Activated CD4-positive, alpha-beta T cell treated with anti-CD3 and anti-CD28 coated beads, Interleukin-2, amount 50 U/mL, for 16 hours (primary cell): Measurements from ENCODE around the gene MAN1C1.
"Not testable (repeated sequence)": the region's sequence is repeated elsewhere in the genome, so short reads cannot be mapped to it uniquely, and the experiment has no call there.

Source experiments
- DNase-seq: peaks from one replicate; pipeline ENCODE4 v3.0.0-alpha.2; 2020

MAN1C1 gene

DNA sequence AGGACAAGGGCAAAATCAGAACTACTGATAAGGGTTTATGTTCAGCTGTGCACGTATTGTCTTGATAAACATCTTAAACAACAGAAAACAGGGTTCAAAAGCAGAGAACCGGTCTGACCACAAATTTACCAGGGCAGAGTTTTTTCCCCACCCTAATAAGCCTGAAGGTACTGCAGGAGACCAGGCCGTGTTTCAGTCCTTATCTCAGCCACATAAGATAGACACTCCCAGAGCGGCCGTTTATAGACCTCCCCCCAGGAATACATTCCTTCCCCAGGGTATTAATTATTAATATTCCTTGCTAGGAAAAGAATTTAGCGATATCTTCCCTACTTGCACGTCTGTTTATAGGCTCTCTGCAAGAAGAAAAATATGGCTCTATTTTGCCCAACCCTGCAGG lies 19.6 kb downstream of the MAN1C1 start:
- not testable (repeated sequence) for DNase-seq

DNA sequence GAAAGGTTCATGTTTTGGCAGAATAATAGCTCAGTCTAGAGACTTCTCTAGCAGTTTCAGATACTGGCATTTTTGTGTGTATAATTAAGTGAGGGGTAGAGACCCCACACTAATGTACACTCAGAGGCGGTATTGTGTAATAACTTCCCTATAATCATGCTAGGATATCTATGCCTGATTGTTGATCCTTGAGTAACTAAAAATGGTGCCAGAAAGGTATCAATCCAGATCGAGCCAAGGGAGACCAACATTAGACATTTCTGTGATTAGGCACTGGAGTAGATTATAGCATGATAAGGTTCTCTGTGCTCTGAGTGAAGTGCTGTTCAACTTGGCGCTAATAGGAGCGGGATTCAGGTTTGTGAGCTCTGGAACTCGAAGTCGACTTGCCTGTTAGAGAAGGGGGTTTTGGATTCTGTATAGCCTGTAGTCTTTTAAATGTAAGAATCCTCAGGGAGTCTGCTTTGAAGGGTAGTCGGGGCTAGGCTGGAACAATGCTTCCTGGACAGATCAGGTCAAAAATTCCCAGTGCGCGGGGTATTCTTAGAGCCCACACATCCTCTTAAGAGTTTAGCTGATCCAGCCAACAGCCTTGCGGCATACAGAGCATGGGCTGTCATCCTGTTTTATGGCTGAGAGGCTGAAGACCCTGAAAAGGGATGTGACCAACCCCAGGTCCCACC lies 24.2 kb downstream of the MAN1C1 start:
- no peak for DNase-seq

DNA sequence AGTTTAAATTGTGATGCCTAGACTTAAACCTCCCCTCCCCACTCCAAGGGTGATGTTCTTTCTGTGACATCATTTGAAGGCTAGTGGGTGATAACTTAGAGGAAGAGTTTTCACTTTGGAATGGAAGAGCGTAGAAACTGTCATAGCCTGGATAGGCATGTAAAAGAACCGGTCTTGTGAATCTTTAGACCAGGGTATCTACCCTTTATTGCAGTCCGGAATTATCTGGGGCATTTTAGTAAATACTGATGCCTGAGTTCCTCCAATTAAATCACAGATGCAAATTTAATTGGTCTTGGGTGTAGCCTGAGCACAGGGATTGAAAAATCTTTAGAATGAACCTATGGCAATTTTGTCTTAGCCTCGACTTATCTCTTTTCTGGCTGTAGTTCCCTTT lies 24.7 kb downstream of the MAN1C1 start:
- DNase-seq = no peak

DNA sequence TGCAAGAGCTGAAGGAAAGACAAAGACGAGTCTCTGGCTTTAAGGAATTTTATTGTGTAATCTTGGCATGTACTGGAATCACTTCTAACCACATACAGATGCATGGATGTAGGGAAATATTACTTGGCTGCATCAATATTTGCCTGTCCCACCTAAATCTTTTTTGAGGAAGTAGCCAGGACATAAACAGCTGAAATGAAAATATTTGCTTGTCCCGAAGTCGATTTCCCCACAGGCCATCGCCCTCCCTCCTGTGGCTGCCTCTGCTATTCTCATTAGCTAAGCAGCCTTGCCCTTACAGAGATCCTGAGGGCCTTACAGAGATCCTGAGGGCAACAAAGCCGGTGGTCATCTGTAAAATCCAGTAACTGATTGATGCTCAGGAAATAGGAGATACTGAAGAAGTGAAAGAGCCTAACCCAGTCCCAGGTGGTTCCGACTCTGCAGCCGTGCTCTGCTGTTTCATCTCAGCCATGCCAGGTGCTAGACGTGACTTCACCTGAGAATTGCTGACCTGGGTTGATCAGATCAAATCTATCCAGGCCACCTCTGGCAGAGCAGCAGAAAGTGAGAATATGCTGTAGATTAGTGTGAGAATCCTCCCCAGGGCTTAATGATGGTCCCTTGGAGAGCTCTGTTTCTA lies 25.5 kb downstream of the MAN1C1 start:
- DNase-seq = no peak

DNA sequence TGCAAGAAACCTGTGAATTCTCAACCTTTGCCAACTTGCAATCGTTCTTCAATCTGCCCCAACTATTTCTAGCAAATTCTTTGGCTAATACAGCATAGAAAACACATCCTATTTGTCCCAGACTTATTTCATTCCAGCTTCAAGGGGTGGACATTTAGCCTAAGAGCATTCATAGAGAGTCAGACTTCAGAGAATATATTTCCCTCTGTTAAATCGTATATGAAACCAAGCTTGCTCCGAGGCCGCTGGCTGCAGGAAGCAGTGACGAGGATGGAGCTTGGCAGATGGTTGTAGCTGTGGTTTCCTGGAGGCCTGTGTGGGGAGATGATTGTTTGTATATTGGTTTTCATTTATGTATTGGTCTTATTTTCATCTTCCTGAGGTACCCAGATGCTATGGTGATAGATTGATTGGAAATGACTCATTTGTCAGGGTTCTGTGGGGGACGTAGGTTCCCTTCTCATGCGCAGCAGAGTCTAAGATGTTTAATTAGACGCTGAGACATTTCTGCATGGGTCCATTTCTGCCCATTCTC lies 26.1 kb downstream of the MAN1C1 start:
- peak; percentile 85 for DNase-seq

DNA sequence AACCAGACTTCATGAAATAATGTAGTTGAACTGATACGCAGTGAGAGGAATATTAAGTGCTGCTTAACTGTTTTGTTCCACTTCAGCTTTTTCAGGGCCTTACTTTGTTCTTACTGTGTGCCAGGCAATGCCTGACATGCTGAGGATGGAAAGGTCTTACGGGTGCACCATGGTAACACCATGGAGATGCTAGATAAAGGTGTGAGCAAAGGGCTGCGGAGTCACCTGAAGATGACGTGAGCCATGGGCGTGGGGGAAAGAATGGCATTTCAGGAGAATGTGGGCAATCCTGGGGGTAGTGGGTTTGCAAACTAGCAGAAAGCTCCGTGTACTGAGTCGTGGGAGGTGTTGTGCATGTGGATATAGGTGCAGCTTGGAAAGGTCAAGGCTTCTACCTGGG lies 27.3 kb downstream of the MAN1C1 start:
- DNase-seq = no peak

DNA sequence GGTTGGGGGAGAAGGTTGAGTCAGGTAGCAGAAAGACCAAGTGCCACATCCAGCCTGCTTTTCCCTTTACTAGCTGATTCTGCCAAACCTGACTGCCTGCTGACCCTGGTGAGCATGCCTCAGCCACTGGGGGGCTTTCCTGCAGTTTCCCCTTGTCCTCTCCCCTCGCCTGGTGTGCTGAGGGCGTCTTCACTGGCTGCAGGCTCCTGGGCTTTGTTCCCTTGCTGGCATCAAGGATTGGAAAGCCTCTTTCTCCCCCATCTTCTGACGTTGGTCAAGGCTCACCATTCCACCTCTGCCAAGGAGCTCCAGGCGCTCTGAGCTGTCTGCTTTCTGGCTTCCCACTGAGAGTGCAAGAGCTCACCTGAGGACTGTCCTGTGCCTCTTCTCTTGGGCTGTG lies 28.4 kb downstream of the MAN1C1 start:
- no peak for DNase-seq

DNA sequence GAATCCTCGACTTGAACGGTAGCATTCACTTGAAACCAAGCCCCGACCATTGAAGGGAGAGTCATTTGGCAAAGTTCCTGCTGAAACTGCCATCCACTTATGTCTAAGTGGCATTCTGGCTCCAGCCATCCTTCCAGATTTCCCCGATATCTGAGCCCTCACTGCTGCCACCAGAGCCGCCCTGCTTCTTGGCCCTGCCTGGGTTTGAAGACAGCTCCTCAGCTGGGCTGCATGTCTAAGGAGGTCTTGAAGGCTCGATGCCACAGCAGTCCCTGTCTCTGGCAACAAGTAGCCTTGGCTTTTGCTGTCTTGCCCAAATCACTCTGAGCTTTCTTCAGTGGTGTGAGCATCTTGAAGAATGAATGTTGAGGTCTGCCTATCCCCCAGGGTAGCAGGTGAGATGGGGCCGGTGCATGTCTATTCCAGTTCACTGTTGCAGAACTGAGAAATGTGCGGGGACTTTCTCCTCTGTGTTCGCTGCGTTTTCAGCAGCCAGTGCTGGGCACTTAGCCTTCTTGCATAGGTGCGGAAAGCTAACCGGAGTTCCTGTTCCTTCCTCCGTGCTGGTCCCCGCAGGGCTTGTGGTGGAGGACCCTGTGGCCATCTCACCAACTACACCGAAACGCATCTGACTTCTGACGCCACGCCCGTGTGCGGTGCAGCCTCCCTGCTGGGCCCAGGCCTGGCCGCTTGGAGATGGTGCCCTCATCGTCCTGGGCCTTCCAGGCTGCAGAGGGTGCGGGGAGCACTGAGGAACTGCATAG lies 29.2 kb downstream of the MAN1C1 start:
- no peak for DNase-seq

DNA sequence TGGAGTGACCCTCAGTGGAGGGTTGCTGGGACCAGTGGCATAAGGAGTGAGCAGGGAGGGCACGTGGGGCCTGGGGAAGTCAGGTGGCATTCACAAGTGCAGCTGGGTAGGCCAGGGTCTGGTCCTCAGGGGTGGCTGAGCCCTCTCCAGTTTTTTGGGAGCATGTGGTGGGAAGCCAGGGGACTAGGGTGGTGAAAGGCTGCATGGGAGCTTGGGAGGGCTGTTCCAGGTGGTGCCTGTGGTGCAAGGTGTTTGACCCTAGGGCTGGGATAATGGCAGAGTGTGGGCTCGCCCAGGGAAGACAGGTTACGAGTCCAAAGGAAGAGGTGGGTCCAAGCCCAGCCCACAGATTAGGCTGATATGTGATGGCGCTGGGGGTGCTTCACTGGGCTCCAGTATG lies 30.5 kb downstream of the MAN1C1 start:
- DNase-seq = no peak

DNA sequence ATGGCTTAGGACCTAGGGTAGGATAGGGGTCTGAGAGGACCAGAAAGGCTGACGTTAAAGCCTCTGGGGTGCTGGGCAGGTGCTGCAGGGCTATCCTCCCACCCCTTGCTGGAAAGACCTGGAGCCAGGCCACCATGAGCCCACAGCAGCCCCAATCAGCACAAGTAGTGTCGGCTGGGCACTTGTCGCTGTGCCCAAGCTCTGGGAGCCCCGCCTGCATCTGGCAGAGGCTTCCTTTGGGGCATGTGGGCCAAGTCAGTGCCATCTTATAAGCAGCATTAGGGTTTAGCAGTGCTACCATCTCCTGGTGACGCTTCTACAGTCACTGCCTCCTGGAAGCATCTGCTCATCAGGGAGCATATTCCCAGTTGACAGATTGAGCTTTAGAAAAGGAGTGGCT lies 31.3 kb downstream of the MAN1C1 start:
- no peak for DNase-seq

DNA sequence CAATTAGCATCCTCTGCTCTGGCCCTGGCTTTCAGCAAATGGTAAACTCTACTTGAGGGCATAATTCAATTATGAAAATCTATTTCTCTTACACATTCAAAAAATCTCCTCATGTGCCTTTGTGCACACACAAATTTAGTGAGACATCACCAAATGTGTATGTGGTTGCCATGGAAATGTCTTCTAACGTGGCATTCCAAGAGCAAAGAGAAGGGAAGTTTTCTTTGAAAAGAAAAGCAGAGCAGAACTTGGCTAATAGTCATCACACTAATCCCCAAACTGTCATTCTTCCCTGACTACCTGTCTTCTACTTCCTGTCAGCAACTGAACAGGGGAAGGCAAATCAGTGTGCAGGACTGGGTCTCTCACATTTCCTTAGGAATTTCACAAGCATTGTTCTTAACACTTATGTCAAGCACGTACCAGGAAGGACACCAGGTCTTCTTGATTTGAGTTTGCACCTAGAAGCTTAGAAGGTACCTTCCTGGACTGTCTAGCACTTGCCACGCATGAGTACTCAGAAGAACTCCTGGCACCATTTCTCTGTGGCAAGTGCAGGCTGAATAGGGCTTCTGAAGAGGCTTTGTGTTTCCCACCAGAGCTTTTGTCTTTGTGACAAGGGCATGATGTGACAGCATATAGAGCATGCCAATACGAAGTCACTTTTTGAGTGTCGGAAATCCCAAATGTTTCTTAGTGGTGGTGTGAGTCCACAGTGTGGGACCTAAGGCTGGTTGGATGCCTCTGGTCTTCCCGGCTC lies 32.3 kb downstream of the MAN1C1 start:
- DNase-seq = no peak

DNA sequence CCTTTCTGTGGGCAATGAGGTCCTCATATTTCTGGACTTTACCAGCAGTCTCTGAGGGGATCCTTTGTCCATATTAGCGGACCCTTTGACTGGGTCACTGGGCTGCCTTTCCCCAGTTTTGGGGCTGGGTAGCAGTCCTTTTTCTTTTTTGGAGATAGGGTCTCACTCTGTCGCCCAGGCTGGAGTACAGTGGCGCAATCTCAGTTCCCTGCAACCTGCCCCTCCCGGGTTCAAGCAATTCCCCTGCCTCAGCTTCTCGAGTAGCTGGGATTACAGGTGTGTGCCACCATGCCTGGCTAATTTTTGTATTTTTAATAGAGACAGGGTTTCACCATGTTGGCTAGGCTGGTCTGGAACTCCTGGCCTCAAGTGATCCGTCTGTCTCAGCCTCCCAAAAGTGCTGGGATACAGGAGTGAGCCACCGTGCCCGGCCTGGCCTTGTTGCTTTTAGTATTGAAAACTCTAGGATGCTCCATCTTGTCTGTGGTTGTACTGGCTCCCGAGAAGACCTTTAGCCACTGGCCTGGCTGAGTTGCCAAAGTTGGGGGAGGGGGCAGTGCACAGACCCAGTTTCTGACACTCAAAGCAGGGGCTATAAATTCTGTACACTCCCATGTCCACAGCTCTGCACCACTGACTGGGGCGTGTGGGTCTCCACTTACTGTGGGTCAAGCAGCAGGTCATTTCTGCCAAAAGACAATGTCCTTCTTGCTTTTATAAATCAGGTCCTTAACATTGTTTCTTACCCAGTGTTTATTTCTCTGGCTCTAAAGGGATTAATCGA lies 33.1 kb downstream of the MAN1C1 start:
- no peak for DNase-seq

DNA sequence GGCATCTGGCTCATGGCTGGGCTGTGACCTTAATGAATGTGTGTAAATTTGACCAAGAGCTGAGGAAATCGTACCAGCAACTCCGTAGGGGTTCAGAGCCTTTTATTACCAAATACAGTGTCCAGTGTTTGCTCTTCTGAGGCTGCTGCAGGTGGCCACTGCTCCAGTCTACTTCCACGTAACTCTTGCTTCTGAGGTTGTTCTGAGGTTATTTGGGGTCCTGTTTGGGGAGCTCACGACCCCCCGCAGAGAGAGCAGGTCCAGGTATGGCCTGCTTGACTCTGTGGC lies 33.6 kb downstream of the MAN1C1 start:
- no peak for DNase-seq

DNA sequence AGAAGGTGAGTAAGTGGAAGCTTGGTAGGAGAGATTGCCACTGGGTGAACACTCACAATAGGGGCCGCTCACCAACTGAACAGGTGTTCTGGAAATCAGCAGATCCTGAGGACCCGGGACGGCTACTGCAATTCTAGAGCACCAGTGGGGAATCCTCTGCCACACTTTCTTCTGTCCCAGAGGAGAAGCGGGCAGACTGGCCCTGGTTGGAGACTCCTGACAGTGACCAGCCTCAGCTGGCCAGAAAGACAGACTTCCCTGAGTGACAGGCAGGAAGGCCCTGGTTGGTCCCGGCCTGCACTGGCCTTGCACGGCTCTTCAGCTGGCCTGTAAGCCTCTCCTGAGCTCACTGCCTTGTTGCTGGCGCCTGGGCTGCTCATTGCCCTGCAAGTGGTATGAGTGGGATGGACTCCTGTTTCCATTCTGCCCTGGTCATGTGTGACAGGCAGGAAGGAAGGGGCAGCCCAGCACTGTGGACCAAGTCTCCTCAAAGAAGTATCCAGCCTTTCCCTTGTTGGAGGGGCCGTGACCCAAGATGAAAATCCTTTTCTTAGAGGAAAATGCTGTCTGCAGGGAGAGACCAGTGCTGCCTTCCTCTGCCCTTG lies 34.5 kb downstream of the MAN1C1 start:
- no peak for DNase-seq

DNA sequence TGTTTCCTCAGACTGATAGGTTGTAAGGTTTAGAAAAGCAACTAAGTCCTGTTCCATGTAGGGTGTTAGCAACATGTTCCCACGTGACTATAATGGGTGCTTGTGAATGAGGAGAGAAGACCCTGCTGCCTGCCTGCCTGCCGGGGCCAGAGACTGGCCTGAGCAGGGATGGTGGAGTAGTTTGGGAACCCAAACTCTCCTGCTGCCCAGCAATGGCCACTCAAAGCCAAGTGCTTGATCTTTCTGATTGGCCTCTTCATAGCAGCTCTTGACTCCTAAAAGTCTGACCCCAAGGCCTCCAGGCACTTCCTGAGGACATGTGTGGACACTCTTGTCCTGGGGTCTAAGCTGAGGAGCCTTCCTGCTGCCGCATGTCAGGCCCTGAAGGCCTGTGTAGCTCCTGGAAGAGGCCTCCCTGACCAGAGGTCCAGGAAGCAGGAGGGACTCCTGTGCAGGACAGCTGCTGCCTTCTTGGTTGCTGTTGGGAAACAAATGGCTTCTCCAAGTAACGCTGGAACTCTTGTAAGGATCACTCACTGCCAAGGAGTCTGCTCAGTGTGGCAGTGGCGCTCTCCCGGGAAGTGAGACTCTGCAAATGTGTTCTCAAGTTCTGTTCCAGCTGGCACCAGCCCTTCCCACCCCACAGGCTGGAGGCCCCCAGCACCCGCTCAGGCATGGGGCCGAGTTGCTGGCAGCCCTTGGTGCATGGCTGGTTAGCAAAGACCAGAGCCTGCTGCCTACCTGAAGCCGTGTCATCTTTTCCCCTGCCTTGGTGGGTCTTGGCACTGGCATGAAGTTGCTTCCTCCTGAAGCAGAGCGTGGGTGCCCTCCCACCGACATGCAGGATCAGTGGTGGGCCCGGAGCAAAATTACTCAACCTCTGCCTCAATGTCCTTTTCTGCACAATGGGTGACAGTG lies 35.5 kb downstream of the MAN1C1 start:
- no peak for DNase-seq

DNA sequence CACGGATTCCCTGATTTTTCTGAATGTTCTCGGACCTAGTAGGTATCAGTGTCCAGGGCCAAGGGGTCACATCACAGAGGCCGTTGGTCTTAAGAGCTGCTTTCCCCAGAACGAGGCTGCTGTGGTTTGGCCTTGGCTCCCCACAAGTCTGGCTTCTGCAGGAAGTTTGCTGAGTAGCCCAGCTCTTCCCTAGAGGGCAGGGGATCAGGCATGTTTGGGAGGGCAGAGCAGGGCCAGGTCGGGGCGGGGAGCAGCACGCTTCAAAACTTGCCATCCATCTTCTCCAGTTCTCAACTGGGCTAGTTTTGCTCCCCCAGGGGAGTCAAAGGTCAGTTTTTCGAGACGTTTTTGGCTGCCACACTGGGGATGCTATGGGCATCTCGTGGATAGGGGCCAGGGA lies 37.0 kb downstream of the MAN1C1 start:
- DNase-seq = no peak

DNA sequence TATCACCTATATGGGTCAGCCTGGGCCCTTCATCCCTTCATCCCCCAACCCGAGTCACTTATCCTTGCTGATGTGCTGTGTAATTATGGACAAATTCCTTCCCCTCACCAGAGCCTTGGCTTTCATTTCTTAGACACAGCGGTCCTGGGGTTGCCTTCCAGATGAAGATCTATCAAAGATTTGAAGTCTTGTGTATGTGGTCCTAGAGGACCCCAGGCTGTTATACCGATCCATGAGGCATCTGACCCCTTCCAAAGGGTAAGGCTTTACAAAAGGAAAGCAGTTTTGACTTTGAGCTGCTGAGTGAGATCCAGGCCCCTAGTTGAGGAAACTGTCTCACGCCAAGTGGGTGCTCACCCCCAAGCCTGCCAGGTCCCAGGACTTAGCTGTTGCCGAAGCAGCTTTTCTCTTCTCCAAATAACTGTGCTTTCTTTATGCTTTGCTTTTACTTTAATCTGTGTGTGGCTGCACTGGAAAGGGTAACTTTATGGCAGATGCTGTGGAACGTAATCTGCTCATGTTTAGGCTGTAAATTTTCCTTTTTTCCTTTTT lies 37.6 kb downstream of the MAN1C1 start:
- no peak for DNase-seq

DNA sequence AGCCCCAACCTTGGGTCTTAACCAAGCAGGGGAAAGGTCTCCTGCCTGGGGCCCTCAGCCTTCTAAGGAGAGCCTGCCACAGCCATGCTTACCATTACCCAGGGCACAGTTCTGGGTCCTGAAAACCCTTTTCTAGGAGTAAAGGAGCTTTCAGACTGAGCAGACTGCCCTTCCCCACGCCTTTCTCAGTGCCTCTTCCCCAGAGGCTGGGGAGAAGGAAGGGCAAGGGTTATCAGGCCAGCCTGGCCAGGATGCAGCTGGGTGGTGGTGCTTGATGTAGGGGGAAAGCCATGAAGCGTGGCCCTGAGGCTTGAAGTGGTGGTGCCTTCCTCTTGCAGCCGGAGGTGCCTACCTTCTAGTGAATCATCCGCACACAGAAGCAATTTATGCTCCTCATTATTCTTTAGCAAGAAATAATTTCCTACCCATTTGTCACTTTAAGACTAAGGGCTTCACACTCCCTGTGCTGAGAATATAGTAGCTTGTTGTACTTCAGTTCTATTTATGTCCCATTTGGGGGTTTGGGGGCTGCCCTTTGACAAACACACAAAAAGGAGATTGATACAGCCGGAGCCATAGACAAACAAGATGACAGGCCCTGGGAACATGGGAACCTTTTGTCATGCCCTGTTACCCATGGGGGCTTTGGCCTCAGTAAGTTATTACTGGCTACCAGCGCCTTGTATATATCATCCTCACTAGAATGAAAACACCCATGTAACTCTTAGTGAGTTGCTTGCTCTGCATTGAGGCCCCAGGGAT lies 40.7 kb downstream of the MAN1C1 start:
- DNase-seq = no peak

DNA sequence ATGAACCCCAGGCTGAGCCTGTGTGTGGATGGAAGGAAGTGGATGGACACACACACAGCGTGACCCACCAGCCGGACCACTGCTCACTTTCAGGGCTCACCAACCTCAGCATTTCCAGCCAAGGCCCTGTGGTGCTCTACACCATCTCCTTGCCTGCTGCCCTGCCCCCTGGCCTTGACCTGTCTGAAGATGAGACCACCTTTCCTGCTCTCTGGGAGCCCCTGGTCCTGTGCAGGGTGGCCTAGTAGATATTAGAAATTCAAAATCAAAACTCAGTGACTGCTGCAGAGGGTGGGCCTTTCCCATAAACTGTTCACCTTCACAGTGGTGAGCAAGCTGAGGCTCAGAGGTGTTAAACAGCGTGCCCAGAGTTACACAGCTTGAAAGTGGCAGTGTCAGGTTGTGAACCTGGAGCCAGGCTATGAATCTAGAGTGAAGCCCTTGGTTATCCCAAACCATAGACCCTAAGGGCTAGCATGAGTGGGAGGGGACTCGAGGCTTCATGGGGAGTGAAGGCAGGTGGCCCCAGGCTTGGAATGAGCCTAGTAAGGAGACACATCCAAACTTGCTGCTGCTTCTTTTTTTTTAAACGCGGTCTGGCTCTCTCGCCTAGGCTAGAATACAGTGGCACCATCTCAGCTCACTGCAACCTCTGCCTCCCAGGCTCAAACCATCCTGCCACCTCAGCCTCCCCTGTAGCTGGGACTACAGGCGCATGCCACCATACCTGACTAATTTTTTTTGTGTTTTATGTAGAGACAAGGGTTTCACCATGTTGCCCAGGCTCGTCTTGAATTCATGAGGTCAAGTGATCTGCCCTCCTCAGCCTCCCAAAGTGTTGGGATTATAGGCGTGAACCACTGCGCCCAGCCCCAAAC lies 41.5 kb downstream of the MAN1C1 start:
- no peak for DNase-seq
